SU-DHL-6 (cell line): ENCODE measurements around the gene KLC4.

Experiments used
- H2AFZ ChIP-seq: fragments of 200-600 bp; sonication (generic); 2 replicates; pipeline ENCODE4 v1.6.1; 2014; ENCODE audit warnings: low read depth, mild to moderate bottlenecking, moderate library complexity, mixed read lengths, antibody characterized with exemption, low read length; ENCODE audit not compliant: severe bottlenecking
- H3F3A ChIP-seq: fragments of 200-600 bp; shearing (Covaris generic); 2 replicates; pipeline ENCODE4 v1.6.0; 2016; ENCODE audit warnings: antibody characterized with exemption, mild to moderate bottlenecking; ENCODE audit not compliant: insufficient read depth
- H3K27ac ChIP-seq: fragments of 200-600 bp; sonication (generic); 2 replicates; pipeline ENCODE4 v1.5.1; 2016; ENCODE audit warnings: low read depth, mild to moderate bottlenecking, low read length, moderate library complexity, mixed read lengths
- H3K27me3 ChIP-seq: fragments of 200-600 bp; sonication (generic), shearing (Covaris generic); 2 replicates; pipeline ENCODE4 v1.6.0; 2014; ENCODE audit warnings: mild to moderate bottlenecking, low read length
- H3K36me3 ChIP-seq: fragments of 200-600 bp; sonication (generic); 2 replicates; pipeline ENCODE4 v1.6.1; 2014; ENCODE audit warnings: mild to moderate bottlenecking, low read length, mixed read lengths
- H3K4me2 ChIP-seq: fragments of 300-600, 200-600 bp; shearing (Covaris generic), sonication (generic); 2 replicates; pipeline ENCODE4 v1.6.0; 2014; ENCODE audit warnings: low read length, low read depth, mild to moderate bottlenecking; ENCODE audit not compliant: poor library complexity, severe bottlenecking
- H3K4me3 ChIP-seq: fragments of 200-600 bp; sonication (generic); 2 replicates; pipeline ENCODE4 v1.5.1; 2014; ENCODE audit warnings: antibody characterized with exemption, low read length, mild to moderate bottlenecking, mixed read lengths; ENCODE audit not compliant: insufficient read depth, poor library complexity, severe bottlenecking
- H3K79me2 ChIP-seq: fragments of 200-600 bp; sonication (generic); 2 replicates; pipeline ENCODE4 v1.6.1; 2014; ENCODE audit warnings: mild to moderate bottlenecking, low read length, moderate library complexity; ENCODE audit not compliant: insufficient read depth
- H3K9ac ChIP-seq: fragments of 200-600 bp; sonication (generic); 2 replicates; pipeline ENCODE4 v1.7.0; 2014; ENCODE audit warnings: mild to moderate bottlenecking, low read length
- H3K9me2 ChIP-seq: fragments of 200-600 bp; sonication (generic); replicated peaks from 2 replicates; pipeline ENCODE4 v1.6.1; 2014; ENCODE audit warnings: low read length; ENCODE audit not compliant: insufficient read depth
- H3K9me3 ChIP-seq: fragments of 200-600 bp; sonication (generic); 2 replicates; pipeline ENCODE4 v1.6.1; 2014; ENCODE audit warnings: low read length, mixed read lengths; ENCODE audit not compliant: insufficient read depth
- H4K20me1 ChIP-seq: fragments of 200-600 bp; sonication (generic); 2 replicates; pipeline ENCODE4 v1.6.1; 2014; ENCODE audit warnings: low read depth, mild to moderate bottlenecking, antibody characterized with exemption, low read length, moderate library complexity, mixed read lengths
- EZH2phosphoT487 ChIP-seq: fragments of 200-600 bp; sonication (generic), shearing (Covaris generic); conservative IDR thresholded peaks from 2 replicates; pipeline ENCODE4 v1.6.1; 2018; ENCODE audit warnings: mild to moderate bottlenecking, antibody characterized with exemption, low read length, moderate library complexity, mixed read lengths
- TF ChIP-seq, protein P1 (sequence below): fragments of 200-600 bp; sonication (generic); IDR thresholded peaks from one replicate; pipeline ENCODE4 v1.5.1; 2017; ENCODE audit warnings: antibody characterized with exemption, mild to moderate bottlenecking, low read length, moderate library complexity; ENCODE audit not compliant: insufficient read depth, poor library complexity, severe bottlenecking

KLC4 gene

DNA sequence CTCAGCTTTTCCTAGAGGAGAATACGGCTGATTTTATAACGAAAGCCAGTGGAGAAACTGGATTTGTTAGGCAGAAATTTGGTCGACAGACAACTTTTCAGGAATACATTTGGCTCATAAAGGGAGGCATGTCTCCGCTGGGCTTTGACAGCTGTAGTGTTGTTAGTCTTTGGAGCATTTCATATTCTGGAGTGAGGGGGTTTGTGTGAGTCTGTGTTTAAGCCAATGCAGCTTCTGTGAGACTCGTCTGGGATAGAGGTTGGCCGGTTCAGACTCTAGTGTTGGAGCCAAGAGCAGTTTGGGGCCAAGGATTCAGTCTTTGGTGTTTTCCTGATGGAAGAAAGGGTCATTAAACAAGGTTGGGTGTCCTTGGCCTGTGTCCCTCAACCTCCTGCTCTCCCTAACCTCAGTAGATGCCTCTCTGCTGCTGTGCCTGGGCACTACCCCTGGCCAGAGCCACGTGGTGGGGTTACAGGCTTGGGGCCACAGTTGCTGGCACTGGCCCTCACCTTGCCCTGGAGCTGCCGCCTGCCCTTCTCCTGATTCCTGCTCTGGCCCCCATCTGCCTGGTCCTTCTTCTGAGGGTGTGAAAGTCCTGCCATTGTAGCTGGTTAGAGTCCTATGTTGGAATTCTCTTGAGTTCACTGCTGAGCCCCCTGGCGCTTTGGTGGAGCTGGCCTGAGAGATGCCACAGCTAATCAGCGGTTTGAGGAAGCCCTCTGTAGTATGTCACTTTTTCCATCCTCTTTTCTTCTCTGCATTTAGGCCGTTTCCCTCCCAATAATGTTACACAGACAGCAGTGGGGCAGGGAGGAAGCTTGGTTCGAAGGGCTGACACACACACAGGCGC lies 23.6 kb downstream of the KLC4 start:
- no peaks in the 10 kb centered on the region for H3K27me3 ChIP-seq
- H3F3A ChIP-seq: no peaks in the 10 kb centered on the region
- no peak for TF ChIP-seq EZH2phosphoT487
- TF ChIP-seq, protein P1, sequence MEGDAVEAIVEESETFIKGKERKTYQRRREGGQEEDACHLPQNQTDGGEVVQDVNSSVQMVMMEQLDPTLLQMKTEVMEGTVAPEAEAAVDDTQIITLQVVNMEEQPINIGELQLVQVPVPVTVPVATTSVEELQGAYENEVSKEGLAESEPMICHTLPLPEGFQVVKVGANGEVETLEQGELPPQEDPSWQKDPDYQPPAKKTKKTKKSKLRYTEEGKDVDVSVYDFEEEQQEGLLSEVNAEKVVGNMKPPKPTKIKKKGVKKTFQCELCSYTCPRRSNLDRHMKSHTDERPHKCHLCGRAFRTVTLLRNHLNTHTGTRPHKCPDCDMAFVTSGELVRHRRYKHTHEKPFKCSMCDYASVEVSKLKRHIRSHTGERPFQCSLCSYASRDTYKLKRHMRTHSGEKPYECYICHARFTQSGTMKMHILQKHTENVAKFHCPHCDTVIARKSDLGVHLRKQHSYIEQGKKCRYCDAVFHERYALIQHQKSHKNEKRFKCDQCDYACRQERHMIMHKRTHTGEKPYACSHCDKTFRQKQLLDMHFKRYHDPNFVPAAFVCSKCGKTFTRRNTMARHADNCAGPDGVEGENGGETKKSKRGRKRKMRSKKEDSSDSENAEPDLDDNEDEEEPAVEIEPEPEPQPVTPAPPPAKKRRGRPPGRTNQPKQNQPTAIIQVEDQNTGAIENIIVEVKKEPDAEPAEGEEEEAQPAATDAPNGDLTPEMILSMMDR: no peak
- no peak overlapping the region for H3K9ac ChIP-seq
- H3K4me3 ChIP-seq: no peak overlapping the region
- no peaks in the 10 kb centered on the region for H3K36me3 ChIP-seq
- no peaks in the 10 kb centered on the region for H4K20me1 ChIP-seq
- H3K4me2 ChIP-seq: no peak overlapping the region
- no peaks in the 10 kb centered on the region for H3K79me2 ChIP-seq
- no peaks in the 10 kb centered on the region for H3K9me2 ChIP-seq
- no peak overlapping the region for H2AFZ ChIP-seq
- H3K27ac ChIP-seq: no peak overlapping the region
- no peaks in the 10 kb centered on the region for H3K9me3 ChIP-seq

DNA sequence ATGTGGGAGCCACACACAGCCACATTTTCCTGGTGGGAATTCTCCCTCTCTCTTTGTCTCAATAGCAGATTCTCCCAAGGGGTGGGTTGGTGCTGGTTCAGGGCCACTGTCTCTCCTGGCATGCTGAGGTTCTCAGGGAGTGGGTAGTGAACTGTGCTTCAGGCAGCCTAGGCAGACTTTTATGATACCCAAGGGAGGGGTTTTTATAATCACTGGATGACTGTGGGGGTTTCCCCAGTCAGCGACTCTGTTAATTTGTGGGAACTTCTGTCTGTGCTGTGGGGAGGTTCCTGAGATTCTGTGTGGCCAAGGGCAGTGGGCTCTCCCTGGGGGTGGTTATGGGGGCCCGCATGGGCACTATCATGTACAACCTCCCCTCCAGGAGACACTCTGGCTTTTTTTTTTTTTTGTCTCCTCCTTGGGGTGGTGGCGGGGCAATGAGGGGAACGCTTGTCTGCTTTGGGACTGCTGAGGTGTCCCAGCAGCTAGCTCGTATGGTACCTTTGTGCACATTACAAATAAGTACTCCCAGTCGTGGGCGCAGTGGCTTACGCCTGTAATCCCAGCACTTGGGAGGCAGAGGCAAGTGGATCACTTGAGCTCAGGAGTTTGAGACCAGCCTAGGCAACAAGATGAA lies 26.7 kb downstream of the KLC4 start:
- Histone ChIP-seq H3K9ac (no peak overlapping the region), H3F3A (no peaks in the 10 kb centered on the region), H3K9me3 (no peaks in the 10 kb centered on the region), H3K79me2 (no peaks in the 10 kb centered on the region), H3K9me2 (no peaks in the 10 kb centered on the region), H3K4me2 (no peak overlapping the region), H3K36me3 (no peaks in the 10 kb centered on the region), H4K20me1 (no peaks in the 10 kb centered on the region), H2AFZ (no peak overlapping the region), H3K27ac (no peak overlapping the region), H3K4me3 (no peak overlapping the region), H3K27me3 (no peaks in the 10 kb centered on the region)
- TF ChIP-seq, protein P1: no peak
- TF ChIP-seq EZH2phosphoT487: no peak

DNA sequence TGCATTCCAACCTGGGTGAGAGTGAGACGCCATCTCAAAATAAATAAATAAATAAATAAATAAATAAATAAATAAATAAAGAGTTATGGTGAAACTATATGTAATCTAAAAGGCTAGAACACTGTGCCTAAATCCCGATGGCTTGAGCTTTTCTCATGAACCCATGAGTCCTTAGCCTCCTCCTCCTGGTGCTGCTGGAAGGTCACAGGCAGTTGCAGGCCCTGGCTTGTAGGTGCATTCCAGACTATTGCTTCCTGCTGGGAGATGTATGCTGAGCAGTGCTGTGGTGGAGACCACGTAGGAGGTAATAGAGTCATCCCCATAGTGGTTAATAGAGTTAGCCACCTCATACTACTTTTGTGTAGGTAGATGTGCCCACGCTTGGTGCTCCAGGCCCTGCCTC lies 29.2 kb downstream of the KLC4 start:
- Histone ChIP-seq H3K27me3 (no peaks in the 10 kb centered on the region), H2AFZ (no peak overlapping the region), H4K20me1 (no peaks in the 10 kb centered on the region), H3K36me3 (no peaks in the 10 kb centered on the region), H3K9me2 (no peaks in the 10 kb centered on the region), H3K4me3 (no peak overlapping the region), H3F3A (no peaks in the 10 kb centered on the region), H3K79me2 (no peaks in the 10 kb centered on the region), H3K9ac (no peak overlapping the region), H3K27ac (no peak overlapping the region), H3K9me3 (no peaks in the 10 kb centered on the region), H3K4me2 (no peak overlapping the region)
- TF ChIP-seq, protein P1: no peak
- TF ChIP-seq EZH2phosphoT487: no peak
